GM19025 (cell line): Measurements from ENCODE around the gene QSOX2.

Experiments used
- ATAC-seq: cut with Tn5 transposase; IDR thresholded peaks from one replicate; pipeline ENCODE4 v1.9.1; 2021; ENCODE audit warnings: mild to moderate bottlenecking, low read depth, moderate library complexity; ENCODE audit not compliant: unreplicated experiment

The QSOX2 gene

GRCh38 chr9:136192289-136193126 is 53.1 kb downstream of the QSOX2 start:
- no peak for ATAC-seq

- no peak for ATAC-seq
These were observed 53.7 kb downstream of the QSOX2 start for GRCh38 chr9:136191960-136192286.

GRCh38 chr9:136191099-136191959 is 54.3 kb downstream of the QSOX2 start:
- no peak for ATAC-seq

- ATAC-seq, result no peak
These were observed 55.0 kb downstream of the QSOX2 start for GRCh38 chr9:136190656-136191055.

- no peak for ATAC-seq
These were observed 55.4 kb downstream of the QSOX2 start for GRCh38 chr9:136190237-136190601.

GRCh38 chr9:136189394-136190236 is 56.0 kb downstream of the QSOX2 start:
- no peak for ATAC-seq

GRCh38 chr9:136187683-136188586 is 57.7 kb downstream of the QSOX2 start:
- no peak for ATAC-seq

GRCh38 chr9:136187197-136187596 is 58.4 kb downstream of the QSOX2 start:
- ATAC-seq, result no peak

- no peak for ATAC-seq
These were observed 59.2 kb downstream of the QSOX2 start for GRCh38 chr9:136186386-136186785.

- no peak for ATAC-seq
These were observed 59.8 kb downstream of the QSOX2 start for GRCh38 chr9:136185596-136186366.

GRCh38 chr9:136185066-136185465 is 60.5 kb downstream of the QSOX2 start:
- no peak for ATAC-seq

GRCh38 chr9:136182850-136183422 is 62.7 kb downstream of the QSOX2 start:
- no peak for ATAC-seq

- ATAC-seq, result no peak
These were observed 63.2 kb downstream of the QSOX2 start for GRCh38 chr9:136182420-136182787.

- no peak for ATAC-seq
These were observed 63.7 kb downstream of the QSOX2 start for GRCh38 chr9:136181784-136182419.

GRCh38 chr9:136180586-136180985 is 65.0 kb downstream of the QSOX2 start:
- no peak for ATAC-seq

GRCh38 chr9:136179761-136180160 is 65.9 kb downstream of the QSOX2 start:
- ATAC-seq, result no peak

GRCh38 chr9:136179101-136179616 is 66.5 kb downstream of the QSOX2 start:
- ATAC-seq, result no peak

GRCh38 chr9:136178773-136179075 is 66.9 kb downstream of the QSOX2 start:
- ATAC-seq, result no peak
